GM19351 (cell line): ENCODE measurements around the gene SERPINA12.

Experiments
- ATAC-seq: cut with Tn5 transposase; IDR thresholded peaks from one replicate; pipeline ENCODE4 v1.9.1; 2021; ENCODE audit warnings: mild to moderate bottlenecking, moderate library complexity; ENCODE audit not compliant: unreplicated experiment

Gene SERPINA12

DNA sequence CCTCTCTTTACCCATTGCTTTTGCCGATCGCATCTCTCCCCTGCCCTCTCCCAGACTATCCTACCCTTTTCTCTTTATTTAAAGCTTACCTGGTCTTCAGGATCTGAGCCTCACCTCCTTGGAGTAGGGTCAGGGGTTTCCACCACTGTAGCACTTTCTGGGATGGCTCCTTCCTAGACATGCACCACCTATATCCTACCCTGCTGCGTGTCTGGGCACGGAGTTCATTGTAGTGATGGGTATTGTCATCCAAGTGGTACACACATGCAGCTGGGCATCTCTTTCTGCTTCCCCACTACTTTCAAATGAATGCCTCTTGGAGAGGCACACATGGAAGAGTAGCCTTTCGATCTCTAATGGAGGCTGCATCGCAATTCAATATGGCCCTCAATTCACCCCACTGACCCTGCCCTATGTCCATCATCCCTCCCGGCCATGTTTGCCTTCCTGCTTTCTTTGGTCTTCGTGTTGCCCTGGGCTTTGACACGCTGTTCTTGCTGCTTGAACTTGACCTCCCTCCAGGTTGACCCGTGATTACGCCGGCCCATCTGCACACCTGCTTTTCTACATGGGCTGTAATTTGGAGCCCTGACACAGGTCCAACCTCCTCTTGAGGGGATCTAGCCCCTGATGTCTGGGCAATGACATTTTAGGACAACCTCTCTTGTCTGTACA is 67.6 kb downstream of the SERPINA12 start:
- no peak for ATAC-seq

DNA sequence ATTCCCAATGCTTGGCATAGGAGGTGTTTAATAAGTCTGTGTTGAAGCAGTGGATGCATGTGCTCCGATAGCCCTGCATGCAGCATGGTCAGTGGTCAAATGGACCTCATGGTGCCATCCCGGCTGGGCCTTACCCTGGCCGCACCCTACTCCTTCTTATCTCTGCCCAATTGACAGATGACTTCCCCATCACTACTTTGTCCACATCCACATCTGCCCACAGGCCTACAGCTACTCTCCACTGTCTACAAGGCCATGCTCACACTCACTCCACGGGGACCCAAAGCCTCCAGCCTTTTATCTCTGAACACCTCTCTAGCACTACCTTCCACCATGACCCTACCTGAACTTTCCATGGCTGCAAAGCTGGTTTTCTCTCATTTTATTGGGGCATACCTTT is 68.1 kb downstream of the SERPINA12 start:
- ATAC-seq = no peak

DNA sequence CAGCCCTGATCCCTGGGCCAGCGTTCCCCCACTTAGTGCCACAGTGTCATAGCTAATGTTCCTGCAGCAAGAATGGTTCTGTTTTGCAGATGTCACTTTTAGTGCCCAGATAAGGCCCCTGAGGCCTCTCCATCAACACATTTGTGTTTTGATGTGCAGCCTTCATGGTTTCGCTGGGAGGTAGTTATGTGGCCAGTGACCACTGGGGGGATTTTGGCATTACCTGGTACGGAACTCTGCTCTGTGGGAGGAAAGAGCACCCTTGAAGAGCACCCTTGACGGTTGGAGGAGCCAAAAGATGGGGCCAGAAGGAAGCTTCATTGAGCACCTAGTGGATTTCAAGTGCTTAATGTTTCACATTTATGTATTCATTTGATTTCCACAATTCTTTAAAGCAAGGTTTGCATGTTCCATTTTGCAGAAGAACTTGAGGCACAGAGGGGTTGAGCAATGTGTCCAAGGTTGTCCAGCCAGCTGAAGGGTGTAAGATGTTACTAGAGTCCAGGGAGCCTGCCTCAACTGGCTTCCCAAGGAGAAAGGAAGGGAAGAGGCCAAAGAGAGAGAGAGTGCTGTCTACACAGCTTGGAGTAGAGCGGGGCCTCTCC is 69.7 kb downstream of the SERPINA12 start:
- ATAC-seq = no peak
